Stimulated activated CD8-positive, alpha-beta memory T cell treated with anti-CD3 and anti-CD28 coated beads, Interleukin-7, amount 100 ng/mL, for 48 hours (primary cell): ENCODE results near the gene SNTG2.

Experiments
- DNase-seq, 2 donors: peaks; one replicate each; pipeline ENCODE4 v3.0.0-alpha.2; 2020; ENCODE audit warnings: low read depth in 1 of 2; ENCODE audit errors: extremely low read depth in 1 of 2

SNTG2 gene

DNA sequence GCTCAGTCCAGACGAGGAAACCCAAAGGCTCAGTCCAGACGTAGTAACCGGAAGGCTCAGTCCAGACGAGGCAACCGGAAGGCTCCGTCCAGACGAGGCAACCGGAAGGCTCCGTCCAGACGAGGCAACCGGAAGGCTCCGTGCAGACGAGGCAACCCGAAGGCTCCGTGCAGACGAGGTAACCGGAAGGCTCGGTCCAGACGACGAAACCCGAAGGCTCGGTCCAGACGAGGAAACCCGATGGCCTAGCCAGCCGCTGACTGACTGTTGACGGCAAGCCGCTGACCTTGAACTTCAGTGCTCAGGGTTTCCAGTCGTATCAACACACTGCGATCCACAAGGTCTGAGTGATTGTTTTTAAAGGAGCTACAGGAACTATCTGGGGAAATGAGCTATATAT, 312.0 kb downstream of the SNTG2 start:
- no peak for DNase-seq

DNA sequence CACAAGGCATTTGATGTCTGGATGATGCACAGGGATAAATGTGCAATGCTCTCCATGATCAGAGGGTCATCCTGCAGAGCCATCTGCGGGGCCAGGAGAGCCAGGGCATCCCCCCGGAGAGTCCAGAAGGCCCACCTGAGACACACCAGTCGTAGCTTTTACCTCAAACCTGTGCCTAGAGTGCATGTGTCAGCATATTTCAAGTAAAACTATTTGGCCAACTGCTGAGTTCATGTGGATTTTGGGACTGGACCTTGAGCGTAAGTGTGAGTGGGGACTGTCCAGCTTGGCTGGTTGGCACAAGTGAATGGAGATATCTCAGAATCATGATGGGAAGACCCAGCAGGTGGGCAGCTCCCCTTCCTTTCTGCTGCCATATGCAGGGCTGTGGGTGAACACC, 314.8 kb downstream of the SNTG2 start:
- DNase-seq, result no peak

DNA sequence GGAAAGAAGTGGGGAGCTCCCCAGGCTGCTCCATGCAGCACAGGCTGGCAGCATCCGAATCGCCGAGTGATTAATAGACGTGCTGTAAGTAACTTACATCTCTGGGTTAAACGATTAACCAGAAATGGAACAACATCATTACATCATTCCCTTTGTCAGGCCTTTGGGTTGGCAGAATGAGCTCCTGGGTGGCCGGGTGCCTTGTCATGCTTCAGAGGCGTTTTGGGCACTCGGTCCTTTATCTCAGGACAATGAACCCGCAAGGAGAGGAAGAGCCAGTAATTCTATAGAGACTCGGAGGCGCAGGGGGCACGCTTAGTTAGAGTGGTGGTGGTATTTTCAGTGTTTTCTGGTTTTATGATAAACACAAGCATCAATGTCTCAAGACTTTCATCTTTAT, 315.7 kb downstream of the SNTG2 start:
- no peak for DNase-seq

GRCh38 chr2:1268034-1268433, 317.4 kb downstream of the SNTG2 start:
- no peak for DNase-seq

DNA sequence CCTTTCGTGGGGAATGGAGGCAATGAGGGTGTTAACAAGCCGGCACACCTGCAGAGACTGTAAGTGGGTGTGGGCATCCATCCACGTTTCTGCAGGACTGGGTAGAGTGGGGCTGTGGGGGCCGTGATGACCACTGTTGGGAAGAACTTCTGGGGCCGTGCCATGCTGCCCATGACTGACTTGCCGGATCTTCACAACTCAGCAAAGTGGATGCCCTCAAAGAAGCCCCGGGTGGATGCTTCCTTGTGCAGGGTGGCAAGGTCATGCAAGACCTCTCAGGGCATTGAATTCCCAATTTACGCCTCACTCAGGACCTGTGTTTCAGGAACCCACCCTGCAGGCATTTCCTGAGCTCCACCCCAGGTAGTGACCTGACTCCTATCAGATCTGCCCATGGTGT, 319.2 kb downstream of the SNTG2 start:
- DNase-seq, result no peak

DNA sequence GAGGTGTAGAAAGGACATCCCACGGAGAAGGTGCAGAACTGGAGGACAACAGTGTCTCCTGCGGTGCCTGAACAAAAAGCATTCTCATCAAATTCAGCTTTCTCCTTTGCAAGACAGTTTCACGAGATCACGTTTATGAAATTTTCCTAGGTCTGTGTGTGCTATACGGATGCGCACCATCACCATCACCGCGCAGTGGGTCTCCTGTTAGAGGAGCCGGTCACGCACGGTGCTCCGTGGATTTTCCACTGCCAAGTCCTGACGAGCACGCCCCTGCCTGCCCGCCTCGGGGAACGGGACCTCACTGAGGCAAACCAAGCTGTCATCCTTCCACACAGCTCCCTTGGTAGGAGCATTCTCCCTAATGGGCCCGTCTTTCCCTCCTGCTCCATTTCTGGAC, 322.2 kb downstream of the SNTG2 start:
- no peak for DNase-seq

- DNase-seq, result no peak
Measured at GRCh38 chr2:1277634-1278033, 327.0 kb downstream of the SNTG2 start.

DNA sequence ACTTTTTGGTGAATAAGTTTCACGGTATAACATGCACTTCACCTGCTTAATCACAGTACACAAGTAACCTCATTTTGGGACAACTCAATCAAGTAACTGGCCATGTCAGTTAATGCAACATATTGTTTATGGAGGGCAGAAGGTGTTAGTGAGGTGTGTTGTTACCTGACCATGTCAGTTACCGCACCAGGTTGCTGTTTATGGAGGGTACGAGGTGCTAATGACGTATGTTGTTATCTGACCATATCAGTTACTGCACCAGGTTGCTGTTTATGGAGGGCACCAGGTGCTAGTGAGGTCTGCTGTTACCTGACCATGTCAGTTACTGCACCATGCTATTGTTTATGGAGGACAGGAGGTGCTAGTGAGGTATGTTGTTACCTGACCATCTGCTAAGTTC, 327.5 kb downstream of the SNTG2 start:
- DNase-seq, result no peak

- DNase-seq, result no peak
Measured at GRCh38 chr2:1278861-1279260, 328.2 kb downstream of the SNTG2 start.

DNA sequence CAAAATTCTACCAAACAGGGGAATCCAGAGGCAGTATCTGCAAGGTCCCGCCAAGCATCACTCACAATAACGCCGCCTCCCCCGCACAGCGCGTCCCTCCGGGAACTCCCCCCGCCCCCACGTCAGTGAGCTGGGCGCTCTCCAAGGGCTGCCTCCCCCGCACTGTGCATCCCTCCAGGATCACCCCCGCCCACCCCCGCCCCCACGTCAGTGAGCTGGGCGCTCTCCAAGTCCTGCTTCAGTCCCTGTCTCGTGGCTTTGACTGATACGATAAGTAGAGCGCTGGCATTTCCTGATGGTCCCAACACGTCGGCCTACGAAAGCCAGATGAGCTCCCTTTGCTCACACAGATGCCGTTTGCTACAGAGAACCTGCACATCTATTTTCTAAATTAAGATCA, 331.9 kb downstream of the SNTG2 start:
- no peak for DNase-seq

DNA sequence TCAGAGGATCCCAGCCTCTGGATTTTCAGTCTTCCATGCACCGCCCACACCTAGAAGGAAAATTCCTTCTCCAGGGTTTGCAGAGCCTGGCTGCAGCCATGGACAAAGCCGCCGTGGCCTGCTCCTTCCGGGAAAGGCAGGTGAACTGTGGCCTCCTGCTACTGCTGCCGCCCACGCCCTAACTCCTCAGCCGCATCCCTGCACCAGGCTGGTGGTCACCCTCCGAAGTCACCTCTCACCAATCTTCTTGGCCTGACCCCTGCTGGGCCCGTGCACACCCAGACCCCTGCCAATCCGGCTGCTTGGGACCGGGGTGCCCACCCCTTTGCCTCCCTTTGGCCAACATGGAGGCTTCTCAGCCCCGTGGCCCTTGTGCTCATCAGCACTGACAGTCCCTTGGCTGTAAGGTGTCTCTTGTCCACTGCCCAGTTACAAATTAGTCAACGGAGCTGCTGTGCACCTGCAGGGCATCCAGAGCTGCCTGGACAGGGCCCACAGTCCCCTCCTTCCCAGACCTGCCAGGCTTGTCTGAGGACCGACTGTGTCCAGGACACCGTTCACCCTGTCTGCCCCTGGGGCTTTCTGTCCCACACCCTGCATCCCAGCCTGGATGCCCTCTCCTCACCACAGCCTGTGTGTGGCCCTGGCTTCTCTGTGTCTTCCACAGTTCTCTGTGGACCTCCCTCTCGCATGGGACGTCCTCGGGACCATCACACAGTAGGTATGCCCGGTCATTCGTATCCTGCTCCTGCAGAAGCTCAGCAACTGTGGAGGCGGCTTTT, 332.6 kb downstream of the SNTG2 start:
- no peak for DNase-seq

DNA sequence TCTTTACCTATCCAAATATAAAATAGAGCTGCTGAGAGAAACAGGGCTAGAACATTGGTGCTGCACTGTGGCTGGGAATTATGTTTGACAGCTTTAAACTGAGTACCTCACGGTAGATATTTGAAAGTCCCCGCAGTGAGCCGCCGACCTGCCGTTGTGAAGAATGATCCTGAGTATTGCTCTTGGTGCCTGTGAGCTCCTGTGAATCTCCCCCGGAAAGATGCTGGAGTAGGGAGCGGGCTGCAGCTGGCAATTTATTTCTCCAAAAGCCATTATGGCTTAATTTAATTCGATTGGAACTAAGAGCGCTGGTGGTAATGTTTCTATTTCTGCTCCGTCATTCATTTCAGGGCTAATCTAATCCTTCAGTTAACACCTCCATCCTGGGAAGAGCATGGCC, 333.2 kb downstream of the SNTG2 start:
- DNase-seq, result no peak

DNA sequence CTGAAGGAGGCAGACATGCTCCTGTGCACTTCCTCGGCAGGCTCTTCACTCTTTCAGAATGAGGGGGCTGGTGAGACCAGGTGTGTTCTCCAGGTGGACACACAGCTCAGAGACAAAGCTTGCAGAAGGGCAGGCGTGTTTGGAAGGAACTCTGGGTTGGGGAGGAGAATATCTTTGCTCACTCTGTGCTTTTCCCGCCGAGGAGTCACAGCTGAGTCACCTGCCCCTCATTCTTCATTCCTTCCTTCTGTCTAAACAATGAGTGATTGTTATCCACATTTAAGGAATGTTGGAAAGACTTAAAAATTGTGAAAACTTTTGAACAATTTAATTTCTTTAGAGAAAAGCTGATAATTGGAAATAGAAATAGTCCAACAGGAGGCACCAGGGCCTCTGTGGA, 336.3 kb downstream of the SNTG2 start:
- no peak for DNase-seq

GRCh38 chr2:1287427-1287826, 336.8 kb downstream of the SNTG2 start:
- DNase-seq, result no peak

DNA sequence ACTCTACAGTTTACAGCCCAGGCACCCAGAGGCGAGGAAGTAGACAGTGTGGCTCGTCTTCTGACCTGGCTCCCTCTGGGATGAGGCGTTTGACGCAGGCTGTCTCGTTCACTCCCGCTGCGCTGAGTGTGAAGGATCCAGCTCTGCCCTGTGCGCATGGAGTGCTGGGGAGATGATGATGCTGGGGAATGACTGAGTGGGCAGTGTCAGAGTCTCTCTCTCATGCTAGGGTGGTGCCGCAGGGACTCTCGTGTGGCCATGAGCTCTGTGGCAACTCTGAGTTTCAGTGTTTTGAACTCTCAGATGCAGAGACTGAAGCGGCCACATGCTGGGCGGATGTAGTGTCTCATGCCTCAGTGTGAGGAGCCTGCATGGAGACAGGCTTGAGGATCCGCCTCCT, 344.3 kb downstream of the SNTG2 start:
- no peak for DNase-seq

DNA sequence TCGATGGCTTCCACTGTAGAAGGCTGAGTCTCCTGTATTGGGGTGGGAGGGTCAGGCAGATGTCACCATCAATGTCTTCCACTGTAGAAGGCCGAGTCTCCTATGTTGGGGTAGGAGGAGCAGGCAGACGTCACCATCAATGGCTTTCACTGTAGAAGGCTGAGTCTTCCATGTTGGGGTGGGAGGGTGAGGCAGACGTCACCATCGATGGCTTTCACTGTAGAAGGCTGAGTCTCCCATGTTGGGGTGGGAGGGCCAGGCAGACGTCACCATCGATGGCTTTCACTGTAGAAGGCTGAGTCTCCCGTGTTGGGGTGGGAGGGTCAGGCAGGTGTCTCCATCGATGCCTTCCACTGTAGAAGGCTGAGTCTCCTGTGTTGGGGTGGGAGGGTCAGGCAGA, 345.1 kb downstream of the SNTG2 start:
- no peak for DNase-seq

DNA sequence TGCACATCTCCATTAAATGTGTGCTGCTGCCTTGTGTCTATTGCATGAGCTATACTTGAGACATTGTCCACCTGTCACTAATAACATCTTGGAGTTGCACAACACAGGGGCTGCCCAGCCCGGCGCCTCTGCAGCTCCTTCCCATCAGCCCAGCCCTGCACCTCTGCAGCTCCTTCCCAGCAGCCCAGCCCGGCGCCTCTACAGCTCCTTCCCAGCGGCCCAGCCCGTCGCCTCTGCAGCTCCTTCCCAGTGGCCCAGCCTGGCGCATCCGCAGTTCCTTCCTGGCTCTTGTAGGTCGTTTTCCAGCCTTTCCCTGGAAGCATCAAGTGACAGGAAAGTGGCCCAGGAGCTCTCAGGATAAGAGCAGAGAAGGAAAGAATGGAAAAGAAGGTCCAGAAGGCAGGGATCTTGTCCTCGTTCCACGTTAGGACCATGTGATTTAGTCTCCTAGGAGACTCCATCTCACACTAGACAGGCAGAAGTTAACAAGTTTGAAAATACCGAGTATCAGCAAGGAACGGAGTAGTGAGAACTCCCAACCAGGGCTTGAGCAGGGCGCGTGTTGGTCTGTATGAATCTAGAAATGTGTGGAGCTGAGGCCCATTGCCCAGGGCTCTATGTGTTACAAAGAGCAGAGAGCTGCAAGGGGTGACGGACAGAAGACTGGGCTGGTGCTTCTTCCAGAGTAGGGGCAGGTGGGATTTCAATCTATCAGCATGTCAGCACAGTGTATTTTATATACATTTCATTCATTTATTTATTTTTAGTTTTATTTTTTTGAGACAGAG, 346.9 kb downstream of the SNTG2 start:
- DNase-seq, result no peak

GRCh38 chr2:1299043-1299442, 348.4 kb downstream of the SNTG2 start:
- no peak for DNase-seq

GRCh38 chr2:1300284-1300683, 349.6 kb downstream of the SNTG2 start:
- DNase-seq, result no peak

DNA sequence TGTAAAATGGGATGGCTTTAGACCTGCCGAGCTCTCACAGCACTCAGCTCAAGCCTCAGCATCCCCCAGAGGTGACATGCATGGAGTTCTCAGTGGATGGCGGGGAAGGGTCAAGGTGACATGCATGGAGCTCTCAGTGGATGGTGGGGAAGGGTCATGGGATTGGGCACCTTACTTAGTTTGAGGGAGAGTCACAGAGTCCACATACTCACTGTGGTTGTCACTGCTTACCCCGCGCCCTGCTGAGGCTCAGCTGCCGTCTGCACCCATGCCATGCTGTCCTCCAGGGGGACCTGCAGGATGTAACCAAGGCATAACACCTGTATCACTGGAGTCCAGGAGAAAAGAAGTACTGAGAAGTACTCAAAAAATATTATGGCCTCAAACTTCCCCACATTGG, 350.4 kb downstream of the SNTG2 start:
- no peak for DNase-seq

- no peak for DNase-seq
Measured at GRCh38 chr2:1305342-1306013, 354.8 kb downstream of the SNTG2 start.
